Measurements from ENCODE around the gene FUBP3.
"Not testable (repeated sequence)": the region's sequence is repeated elsewhere in the genome, so short reads cannot be mapped to it uniquely, and the experiment has no call there.

The FUBP3 gene

DNA sequence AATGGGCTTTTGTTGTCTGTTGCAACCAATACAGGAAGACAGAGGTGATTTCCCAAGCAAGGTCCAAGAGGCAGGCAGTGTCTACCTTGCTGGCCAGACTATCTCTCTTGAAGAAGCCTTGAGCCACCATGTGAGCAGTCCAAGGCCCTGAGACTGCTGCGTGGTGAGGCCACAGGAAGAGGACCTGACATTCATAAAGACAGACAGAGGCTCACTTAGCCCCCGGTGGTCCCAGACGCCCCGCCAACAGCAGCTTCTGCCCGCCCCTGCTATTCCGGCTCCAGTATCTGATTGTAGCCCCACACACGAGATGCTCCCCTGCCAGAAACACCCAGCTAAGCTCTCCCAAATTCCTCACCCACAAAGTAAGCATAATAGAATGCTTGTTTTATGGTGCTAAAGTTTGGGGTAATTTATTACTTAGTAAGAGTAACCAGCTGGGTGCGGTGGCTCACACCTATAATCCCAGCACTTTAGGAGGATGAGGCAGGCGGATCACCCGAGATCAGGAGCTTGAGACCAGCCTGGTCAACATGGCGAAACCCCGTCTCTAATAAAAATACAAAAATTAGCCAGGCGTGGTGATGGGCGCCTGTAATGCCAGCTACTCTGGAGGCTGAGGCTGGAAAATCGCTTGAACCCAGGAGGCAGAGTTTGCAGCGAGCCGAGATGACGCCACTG lies 22.8 kb upstream of the FUBP3 start:
- DNase-seq (ENCODE audit: low spot score) = no peak

DNA sequence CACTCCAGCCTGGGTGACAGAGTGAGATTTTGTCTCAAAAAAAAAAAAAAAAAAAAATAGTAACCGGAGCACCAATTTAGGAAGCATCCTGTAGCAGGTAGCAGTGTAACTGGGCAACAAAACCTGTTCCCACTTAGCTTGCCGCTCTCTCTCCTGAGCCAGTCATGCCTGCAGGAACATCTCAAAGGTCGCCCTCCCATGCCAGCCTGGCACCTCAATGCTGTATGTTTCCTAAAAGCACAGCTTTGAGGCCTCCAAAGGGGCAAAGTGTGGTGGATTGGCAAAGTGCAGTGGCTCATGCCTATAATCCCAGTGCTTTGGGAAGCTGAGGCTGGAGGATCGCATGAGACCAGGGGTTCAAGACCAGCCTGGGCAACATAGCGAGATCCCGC lies 22.3 kb upstream of the FUBP3 start:
- no peak for DNase-seq (ENCODE audit: low spot score)

DNA sequence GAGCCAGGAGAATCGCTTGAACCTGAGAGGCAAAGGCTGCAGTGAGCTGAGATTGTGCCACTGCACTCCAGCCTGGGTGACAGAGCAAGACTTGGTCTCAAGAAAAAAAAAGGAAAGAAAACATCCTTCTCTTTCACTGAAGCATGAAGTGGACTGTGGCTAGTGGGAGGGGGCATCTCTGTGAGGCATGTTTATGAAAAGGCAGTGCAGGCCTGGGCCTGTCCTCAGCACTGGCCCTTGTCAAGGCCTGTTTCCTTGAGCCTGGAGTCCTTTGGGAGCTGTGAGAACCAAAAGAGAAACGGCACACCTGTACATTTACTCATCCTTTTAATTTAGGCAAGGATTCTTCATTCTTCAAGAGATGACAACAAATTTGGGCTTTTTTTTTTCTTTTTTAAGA lies 18.3 kb upstream of the FUBP3 start:
- no peak for DNase-seq (ENCODE audit: low spot score)

DNA sequence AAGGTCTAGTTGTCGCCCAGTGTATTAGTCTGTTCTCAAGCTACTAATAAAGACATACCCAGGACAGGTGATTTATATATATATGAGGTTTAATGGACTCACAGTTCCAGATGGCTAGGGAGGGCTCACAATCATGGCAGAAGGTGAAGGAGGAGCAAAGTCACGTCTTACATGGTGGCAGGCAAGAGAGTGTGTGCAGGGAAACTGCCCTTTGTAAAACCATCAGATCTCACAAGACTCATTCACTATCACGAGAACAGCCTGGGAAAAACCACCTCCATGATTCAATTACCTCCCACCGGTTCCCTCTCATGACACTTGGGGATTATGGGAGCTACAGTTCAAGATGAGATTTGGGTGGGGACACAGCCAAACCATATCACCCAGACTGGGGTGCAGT lies 16.9 kb upstream of the FUBP3 start:
- DNase-seq (ENCODE audit: low spot score) = not testable (repeated sequence)

DNA sequence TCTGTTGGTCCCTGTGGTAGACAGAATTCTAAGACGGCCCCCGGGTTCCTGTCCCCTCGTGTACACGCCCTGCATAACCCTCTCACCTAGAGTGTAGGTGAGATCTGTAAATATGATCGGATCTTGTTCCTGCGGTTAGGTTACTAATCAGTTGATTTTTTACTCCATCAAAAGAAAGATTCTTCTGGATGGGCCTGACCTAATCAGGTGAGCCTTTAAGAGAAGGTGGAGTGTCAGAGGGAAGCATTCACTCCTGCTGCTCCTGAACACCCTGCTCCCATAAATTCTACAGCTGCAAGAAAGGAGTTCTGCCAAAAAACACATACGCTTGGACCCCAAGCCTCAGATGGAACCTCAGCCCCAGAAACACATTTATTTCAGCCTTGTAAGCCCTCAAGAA lies 15.6 kb upstream of the FUBP3 start:
- no peak for DNase-seq (ENCODE audit: low spot score)

DNA sequence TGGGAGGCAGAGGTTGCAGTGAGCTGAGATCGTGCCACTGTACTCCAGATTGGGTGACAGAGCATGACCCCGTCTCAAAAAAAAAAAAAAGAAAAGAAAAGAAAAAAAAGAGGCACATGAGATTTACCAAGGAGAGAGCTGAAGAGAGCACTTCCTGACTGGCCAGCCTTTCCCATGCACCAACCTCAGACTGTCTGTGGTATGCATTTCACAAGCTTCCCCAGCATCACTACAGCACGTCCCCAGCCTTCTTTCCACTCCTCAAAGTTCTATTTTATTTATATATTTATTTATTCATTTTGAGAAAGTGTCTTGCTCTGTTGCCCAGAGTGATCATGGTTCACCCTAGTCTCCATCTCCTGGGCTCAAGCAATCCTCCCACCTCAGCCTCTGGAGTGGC lies 13.6 kb upstream of the FUBP3 start:
- no peak for DNase-seq (ENCODE audit: low spot score)

DNA sequence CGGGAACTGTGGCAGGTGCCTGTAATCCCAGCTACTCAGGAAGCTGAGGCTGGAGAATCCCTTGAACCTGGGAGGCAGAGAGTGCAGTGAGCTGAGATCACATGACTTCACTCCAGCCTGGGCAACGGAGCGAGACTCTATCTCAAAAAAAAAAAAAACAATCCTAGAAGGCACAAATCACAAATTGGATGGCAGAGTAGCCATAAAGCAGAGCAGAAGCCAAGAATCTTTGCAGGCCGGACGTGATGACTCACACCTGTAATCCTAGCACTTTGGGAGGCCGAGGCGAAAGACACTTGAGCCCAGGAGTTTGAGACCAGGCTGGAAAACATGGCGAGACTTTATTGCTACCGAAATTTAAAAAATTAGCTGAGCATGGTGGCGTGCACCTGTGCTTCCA lies 9.2 kb upstream of the FUBP3 start:
- DNase-seq (ENCODE audit: low spot score) = no peak

DNA sequence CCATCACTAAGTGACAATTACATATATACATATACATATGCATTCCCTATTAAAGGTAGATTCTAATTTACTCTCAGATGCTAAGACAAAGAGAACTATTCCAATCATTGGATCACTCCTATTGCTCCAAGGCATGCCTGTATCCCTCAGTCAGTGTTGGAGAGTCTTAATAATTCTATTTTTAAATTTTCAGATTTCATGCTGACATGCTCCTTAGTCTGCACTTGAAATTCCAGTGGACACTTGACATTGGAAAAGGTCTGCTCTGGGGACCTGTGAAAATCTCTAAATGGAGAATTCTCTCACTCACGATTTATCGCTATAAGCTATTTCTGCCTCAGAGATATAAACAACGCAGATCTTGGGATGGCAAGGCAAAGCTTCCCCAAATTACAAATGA lies 3.9 kb upstream of the FUBP3 start:
- no peak for DNase-seq (ENCODE audit: low spot score)

DNA sequence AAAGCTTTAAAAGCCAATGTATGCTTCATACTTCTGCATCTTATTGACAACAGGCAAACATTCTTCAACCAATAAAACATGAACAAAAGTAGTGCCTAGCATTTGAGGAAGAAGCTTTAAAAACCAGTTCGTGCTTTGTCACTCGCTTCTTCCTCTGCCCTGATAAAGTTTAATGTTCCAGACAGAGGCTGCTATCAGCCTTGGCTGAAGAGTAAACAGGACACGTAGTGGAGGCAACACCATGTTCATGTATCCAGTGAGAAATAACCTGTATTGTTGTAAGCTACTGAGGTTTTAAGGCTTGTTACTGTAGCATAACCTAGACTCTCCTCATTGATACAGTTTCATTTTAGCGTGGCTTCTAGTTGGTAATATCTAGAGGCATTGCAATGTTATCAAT lies 3.2 kb upstream of the FUBP3 start:
- no peak for DNase-seq (ENCODE audit: low spot score)

DNA sequence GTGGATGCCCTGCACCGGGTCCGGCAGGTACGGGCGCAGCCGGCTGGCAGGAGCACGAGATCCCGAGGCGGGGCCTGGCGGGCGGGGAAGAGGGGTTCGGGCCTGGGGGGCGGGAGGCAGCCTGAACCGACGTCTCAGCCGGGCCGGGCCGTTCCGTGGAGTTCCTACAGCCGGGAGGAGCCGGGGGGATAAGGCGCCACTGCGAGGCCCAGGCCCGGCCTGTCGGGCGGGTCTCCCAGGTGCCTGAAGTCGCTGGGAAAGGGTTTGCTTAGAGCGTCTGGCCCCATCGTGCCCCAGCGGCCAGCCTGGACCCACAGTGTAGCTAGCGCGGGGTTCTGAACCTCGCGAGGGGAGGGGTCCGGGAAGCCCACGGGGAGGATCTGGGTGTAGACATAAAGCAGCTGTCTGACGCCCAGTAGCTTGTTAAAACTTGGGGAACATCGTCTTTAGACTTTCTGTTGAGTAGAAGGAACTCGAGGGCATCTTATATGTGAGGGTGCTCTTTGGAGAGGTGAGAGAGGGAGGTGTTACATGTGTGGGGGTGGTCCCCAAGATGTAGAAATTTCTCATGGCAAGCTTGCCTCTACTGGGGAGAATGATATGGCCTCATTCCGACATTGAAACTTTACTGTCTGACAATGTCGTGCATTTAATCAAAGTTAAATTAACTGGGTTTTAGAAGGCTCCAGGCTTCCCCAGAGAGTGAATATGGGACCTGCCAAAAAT lies 524 bp downstream of the FUBP3 start:
- no peak for DNase-seq (ENCODE audit: low spot score)

DNA sequence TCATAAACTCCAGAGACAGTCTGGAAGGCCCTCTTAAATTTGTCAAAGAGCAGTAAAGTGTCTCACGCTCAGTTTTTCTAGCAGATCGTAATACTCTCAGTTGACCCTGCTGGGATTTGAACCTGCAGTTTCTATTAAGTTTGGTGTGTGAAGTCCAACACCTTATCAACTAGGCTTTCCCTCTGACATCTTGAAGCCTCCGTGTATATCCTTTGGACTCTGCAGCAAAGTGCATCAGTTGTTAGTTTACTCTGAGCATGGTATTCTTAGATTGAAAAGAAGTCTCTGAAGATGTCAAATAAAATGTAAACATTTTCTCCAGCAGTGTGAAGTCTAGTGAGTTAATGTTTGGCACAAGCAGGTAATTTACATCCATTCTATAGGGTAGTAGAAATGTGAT lies 2.4 kb downstream of the FUBP3 start:
- DNase-seq (ENCODE audit: low spot score) = no peak

DNA sequence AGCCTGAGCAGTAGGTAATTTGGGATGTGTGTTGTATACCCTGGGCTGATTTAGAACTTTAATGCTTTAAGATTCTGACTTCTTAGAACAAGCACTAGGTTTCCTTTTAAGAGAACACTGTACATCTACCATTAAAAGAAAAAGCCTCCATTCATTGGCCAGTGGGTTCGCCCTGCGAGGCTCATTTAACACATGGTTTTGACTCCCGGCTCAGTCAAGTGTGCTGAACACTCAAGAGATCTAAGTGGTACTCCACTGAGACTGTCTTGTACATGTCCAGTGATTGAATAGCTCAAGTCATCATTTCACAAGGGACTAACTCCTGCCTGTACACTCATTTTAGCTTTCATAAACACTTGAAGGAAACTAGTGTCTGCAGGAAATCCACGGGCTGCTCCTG lies 3.9 kb downstream of the FUBP3 start:
- DNase-seq (ENCODE audit: low spot score) = no peak

DNA sequence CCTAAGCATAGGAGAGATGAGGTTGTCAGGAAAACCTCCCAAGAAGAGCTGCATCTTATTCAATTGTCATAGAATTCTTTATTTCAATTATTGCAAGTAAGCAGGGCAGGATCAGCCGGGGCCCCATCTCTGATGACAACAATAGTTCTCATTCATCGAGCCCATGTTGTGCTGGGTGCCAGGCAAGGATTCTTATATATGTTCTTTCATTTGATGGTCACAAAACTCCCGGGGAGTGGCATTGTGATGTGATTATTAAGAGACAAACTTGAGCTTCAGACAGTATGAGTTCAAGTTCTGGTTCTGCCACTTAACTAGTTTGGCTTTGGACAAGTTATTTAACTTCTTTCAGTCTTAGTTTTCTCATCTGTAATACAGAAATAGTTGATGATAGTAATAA lies 8.5 kb downstream of the FUBP3 start:
- DNase-seq (ENCODE audit: low spot score) = no peak

DNA sequence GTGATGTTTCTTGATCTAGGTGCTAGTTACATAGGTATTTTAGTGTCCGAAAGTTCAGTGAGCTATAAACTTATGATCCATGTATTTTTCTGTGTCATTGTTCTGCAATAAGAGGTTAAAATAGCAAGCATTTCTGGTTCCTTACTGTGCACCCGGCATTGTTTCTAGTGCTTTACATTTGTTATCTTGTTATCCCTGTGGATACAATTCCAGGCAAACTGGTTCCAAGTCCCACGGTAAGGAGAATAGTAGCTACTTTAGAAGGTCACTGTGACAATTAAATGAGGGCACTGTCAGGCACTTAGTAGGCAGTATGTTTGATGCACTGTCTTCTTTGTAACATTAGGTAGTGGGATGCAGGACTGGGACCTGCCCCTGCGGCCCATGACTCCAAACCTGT lies 9.0 kb downstream of the FUBP3 start:
- no peak for DNase-seq (ENCODE audit: low spot score)

DNA sequence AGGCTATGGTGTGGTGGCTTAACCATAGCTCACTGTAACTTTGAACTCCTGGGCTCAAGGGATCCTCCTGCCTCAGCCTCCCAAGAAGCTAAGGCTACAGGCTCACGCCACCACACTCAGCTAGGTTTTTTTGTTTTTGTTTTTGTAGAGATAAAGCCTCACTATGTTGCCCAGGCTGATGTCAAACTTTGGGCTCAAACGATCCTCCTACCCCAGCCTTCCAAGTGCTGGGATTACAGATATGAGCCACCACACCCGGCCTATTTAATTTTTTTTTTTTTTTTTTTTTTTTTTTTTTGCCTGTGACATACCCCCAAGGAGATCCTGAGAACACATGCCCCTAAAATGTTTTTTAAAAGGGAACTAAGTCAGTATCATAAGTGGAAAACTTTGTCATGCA lies 10.4 kb downstream of the FUBP3 start:
- DNase-seq (ENCODE audit: low spot score) = no peak

DNA sequence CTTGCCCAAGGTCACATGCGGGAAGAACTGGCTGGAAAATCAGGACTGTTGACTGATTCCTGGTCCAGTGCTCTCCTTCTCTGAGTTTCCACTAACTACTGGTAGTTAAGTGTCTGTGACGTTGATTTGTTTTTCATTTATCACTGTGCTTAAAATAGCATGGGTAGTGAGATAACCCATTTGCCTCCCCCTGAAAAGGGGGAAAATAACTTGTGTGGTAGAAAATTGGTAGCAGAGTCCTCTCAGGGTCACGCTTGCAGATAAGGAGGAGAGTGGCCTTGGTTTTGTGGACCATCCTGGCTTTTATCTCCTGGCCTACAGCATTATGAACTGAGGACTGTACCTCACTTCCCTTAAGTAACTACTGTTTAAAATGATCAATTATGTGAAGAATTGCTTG lies 10.9 kb downstream of the FUBP3 start:
- no peak for DNase-seq (ENCODE audit: low spot score)

DNA sequence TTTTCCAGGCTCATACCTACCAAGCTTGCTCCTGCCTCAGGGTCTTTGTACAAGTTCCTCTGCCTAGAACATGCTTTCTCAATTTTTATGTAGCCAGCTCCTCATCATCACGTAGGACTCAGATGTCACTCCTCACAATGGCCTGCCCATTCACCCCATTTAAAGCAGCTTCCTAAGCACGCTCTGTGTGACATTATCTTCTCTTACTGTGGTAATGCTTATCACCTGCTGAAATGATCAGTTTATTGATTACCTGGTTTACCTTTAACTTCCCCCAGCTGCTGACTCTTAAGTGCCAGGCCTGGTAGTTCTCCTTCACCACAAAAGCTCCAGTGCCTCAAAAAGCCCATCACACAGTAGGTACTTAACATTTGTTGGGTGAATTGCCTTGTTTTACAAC lies 13.6 kb downstream of the FUBP3 start:
- DNase-seq (ENCODE audit: low spot score) = no peak

DNA sequence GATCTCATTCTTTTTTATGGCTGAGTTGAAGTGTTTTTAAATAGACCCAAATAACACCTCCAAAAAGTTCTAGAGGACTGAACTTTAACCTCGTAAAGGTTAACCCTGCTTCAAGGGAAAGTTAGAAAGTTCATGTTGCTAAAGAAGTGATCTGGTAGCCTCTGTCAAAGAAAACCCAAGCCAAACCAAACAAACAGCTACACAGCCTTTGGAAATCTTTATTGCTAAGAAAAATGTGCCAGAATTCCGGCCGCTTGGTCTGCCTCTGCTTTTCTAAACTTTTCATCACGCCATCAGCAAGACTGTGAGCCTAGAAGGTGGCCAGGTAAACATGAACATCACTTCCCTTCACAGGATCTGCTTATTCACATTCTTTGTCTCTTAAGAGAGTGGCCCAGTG lies 17.9 kb downstream of the FUBP3 start:
- DNase-seq (ENCODE audit: low spot score) = no peak

DNA sequence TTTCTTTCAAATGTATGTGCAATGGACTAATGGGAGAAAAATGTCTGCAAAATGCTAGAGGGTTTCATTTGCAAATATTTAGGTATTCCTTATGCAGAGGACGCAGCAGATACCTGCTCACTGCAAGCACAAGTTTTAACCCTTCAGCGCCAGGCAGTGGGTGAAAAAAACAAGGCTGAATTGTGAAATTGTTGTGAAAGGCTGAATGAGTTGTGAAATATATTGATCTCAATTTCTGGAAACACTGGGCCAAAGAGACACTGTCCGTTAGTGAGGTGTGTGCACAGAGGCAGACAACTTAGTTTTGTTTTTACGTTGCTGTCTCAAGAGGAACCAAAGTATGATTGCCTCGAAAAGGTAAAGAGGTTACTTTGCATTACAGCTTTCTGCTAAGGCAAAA lies 18.8 kb downstream of the FUBP3 start:
- DNase-seq (ENCODE audit: low spot score) = no peak

DNA sequence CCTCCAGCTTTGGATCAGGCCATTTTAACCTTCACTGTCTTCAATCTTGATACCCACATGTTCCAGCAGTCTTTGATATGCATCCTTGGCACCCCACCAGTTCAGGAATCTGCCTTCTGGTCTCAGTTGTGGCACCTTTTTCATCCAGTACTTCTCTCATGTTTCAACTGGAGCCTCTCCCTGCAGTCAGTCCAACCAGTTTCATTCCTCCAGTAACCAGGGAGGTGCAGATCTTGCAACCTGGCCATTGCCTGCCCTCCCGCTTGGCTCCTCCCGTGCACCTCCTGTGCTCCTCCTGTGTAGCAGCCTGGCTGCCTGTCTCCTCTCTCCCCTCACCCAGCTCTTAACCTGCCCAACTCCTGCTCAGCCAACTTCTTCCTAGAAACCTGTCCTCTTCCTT lies 20.2 kb downstream of the FUBP3 start:
- DNase-seq (ENCODE audit: low spot score) = no peak

DNA sequence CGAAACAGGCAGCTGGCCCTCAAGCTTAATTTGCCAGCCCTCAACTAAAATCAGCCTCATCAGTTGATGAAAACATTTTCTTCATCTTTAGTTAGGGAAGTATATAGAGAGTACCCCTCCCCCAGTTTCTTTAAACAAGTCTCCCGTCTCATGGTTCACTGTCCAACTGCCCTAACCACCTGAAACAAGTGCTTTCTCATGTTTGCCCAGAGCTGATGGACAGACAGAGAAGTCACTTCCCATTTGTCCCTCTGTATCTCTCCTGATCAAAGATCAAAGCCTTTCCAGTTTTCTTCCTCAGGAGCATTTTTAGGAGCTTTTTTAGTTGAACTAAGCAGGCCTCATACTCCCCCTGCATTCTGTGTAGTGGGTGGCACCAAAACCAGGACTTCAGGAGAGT lies 21.7 kb downstream of the FUBP3 start:
- no peak for DNase-seq (ENCODE audit: low spot score)

DNA sequence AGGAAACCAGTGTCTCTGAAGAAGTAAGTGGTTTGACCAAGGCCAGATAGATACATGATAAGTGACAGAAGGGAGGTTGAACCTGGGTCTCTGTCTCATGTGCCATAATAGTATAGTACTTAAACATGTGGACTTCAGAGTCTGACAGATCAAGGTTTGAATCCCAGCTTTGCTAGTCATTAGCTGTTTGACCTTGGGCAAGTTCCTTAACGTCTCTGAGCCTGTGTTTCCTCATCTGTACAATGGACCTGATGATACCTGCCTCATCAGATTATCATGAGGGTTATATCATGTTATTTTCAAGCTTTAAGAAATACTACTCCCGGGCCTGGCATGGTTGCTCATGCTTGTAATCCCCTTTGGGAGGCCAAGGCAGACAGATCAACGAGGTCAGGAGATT lies 24.9 kb downstream of the FUBP3 start:
- no peak for DNase-seq (ENCODE audit: low spot score)

DNA sequence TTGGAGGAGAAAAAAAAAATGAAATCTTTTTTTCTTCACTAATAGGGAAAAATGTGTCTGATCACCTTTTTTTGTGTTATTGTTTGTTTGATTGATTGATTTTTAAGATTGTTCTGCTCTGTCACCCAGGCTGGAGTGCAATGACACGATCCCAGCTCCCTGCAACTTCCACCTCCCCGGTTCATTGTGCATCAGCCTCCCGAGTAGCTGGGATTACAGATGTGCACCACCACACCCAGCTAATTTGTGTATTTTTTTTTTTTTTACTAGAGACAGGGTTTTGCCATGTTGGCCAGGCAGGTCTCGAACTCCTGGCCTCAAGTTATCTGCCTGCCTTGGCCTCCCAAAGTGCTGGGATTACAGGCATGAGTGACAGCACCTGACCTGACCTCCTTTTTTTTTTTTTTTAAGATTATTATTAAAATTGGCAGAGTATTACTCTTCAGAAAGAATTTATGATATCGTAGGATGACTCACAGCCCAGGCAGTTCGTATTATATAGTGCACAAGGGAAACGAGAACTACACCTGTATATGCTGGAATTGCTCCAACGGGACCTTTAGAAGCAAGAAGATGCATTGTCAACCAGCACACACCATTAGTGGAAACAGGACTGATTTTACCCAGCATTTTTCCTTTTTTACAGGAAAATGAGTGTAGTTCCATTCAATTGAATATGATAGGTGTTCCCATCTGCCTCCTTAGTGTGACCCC lies 27.7 kb downstream of the FUBP3 start:
- DNase-seq (ENCODE audit: low spot score) = no peak
